ENCODE results near the gene TNFRSF17.

TNFRSF17 gene

DNA sequence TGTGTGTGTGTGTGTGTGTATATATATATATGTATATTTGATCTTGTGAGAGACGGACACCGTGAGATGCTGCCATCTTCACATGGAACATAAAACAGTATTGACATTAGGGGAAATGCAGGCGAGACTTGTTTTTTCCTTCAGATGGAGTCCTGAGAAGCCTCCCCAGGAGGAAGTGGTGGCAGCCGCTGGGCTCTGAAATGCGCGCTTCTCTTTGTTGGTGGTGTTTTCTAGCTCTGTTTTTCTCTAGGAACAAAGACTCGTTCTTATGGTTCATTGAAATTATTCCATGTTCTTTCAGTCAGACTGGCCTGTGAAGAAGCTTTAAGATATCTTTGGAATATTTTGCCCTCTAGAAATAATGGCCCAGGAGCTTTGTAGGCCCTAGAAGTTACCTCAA, 44.5 kb downstream of the TNFRSF17 start:
- DNase-seq (ENCODE audit: extremely low read depth, insufficient read length): no peak
- Histone ChIP-seq H3K4me3 (replicated peaks; ENCODE audit: low read depth, low read length) (no peak overlapping the region), H3K27me3 (replicated peaks; ENCODE audit: control insufficient read depth, insufficient read depth, low read length) (no peaks in the 10 kb centered on the region), H3K36me3 (ENCODE audit: control insufficient read depth, insufficient read depth, low read length) (peaks cover 6% of the 10 kb centered on the region)
- TF ChIP-seq, protein P1, sequence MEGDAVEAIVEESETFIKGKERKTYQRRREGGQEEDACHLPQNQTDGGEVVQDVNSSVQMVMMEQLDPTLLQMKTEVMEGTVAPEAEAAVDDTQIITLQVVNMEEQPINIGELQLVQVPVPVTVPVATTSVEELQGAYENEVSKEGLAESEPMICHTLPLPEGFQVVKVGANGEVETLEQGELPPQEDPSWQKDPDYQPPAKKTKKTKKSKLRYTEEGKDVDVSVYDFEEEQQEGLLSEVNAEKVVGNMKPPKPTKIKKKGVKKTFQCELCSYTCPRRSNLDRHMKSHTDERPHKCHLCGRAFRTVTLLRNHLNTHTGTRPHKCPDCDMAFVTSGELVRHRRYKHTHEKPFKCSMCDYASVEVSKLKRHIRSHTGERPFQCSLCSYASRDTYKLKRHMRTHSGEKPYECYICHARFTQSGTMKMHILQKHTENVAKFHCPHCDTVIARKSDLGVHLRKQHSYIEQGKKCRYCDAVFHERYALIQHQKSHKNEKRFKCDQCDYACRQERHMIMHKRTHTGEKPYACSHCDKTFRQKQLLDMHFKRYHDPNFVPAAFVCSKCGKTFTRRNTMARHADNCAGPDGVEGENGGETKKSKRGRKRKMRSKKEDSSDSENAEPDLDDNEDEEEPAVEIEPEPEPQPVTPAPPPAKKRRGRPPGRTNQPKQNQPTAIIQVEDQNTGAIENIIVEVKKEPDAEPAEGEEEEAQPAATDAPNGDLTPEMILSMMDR (IDR thresholded peaks at IDR 0.05; ENCODE audit: insufficient read depth, low read length, poor library complexity, severe bottlenecking): no peak

DNA sequence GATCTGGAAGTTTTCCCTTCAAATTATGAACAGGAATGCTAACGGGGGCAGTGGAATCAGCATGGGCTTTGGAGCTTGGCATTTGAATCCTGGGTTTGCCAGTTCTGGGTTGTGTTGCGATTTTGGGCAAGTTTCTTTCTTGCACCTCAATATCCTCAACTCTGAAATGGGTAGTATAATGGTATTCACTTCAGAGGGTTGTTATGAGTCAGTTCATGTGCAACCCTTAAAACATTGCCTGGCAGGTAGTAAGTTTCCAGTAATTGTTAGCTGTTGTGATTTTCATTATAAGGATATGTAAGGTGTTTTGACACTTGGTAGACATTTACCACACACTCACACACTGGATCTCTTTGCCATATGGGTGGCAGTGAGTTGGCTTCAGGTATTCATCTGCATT, 44.9 kb downstream of the TNFRSF17 start:
- no peak overlapping the region for H3K4me3 ChIP-seq (replicated peaks; ENCODE audit: low read depth, low read length)
- DNase-seq (ENCODE audit: extremely low read depth, insufficient read length): no peak
- H3K36me3 ChIP-seq (ENCODE audit: control insufficient read depth, insufficient read depth, low read length): peaks cover 6% of the 10 kb centered on the region
- H3K27me3 ChIP-seq (replicated peaks; ENCODE audit: control insufficient read depth, insufficient read depth, low read length): no peaks in the 10 kb centered on the region
- TF ChIP-seq, protein P1 (IDR thresholded peaks at IDR 0.05; ENCODE audit: insufficient read depth, low read length, poor library complexity, severe bottlenecking): no peak

DNA sequence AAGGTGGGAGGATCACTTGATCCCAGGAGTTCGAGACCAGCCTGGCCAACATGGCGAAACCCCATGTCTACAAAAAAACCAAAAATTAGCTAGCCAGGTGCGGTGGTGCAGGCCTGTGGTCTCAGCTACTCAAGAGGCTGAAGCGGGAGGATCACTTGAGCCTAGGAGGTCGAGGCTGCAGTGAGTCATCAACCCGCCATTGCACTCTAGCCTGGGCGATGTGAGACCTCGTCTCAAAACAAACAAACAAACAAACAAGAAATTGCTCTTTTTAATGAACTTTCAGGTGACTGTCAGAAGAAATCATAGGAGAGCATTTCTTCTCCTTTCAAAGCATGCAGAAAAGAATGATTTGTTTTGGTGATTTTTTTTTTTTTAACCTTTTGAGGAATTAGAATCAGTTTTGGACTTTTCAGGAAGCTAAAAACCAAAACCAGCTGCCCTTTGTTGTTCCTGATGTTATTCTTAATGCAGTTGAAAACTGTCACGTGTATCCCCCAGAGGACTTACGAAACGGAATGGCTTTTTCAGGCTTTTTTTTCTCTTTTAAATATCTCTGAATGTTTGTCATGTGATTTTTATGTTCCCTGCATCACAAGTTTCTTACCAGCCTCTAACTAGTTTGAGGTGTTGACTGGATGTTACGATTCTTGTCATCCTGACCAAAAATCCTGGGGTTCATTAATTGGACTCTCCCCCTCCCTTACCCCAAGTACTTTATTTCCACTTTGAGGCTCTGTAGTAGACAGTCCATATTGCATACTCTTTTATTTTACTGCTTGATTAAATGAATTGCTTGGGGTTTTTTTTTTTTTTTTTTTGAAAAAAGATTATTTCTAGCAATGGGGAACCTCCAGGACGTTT, 45.6 kb downstream of the TNFRSF17 start:
- TF ChIP-seq, protein P1 (IDR thresholded peaks at IDR 0.05; ENCODE audit: insufficient read depth, low read length, poor library complexity, severe bottlenecking): no peak
- no peak for DNase-seq (ENCODE audit: extremely low read depth, insufficient read length)
- Histone ChIP-seq H3K27me3 (replicated peaks; ENCODE audit: control insufficient read depth, insufficient read depth, low read length) (no peaks in the 10 kb centered on the region), H3K36me3 (ENCODE audit: control insufficient read depth, insufficient read depth, low read length) (peaks cover 4% of the 10 kb centered on the region), H3K4me3 (replicated peaks; ENCODE audit: low read depth, low read length) (no peak overlapping the region)

DNA sequence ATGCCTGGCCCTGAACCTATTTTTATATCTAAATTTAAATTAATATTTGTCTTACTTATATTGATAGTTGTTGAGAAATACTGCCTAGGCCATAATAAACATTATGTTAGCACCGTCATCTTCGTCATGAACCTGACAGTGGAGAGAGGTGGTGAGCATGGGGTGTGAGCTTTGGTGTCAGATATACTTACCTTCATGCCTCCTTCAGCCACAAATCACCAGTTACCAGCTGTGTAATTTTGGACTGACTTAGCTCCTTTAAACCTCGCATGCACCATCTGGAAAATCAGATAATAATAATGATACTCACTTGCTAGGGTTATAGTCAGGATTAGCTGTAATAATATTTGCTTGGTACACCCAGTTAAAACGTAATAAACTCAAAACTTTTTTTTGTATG, 46.6 kb downstream of the TNFRSF17 start:
- Histone ChIP-seq H3K36me3 (ENCODE audit: control insufficient read depth, insufficient read depth, low read length) (peaks cover 4% of the 10 kb centered on the region), H3K4me3 (replicated peaks; ENCODE audit: low read depth, low read length) (no peak overlapping the region), H3K27me3 (replicated peaks; ENCODE audit: control insufficient read depth, insufficient read depth, low read length) (no peaks in the 10 kb centered on the region)
- no peak for DNase-seq (ENCODE audit: extremely low read depth, insufficient read length)
- TF ChIP-seq, protein P1 (IDR thresholded peaks at IDR 0.05; ENCODE audit: insufficient read depth, low read length, poor library complexity, severe bottlenecking): no peak

DNA sequence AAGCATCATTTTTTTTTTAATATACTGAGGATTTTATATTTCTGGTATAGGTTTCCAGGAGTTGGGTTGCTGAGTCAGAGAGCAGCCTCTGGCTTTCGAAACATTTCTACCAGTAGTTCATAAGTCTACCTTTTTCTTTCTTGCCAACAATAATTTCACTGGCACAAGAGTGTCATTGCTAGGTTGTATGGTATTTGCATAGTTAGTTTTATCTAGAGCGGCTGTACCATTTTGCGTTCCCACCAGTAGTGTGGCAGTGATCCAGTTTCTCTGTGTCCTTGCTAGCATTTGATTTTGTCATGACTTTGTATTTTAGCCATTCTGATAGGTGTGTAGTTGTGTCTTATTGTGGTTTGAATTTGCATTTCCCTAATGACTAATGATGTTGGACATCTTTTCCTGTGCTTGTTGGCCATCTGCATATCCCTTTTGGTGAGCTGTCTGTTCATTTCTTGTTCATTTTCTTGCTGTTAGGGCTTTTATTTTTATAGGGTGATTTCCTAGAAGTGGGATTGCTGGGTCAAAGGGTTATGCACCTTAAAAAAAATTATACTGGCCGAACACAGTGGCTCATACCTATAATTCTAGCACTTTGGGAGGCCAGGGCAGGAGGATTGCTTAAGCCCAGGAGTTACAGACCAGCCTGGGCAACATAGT, 51.4 kb downstream of the TNFRSF17 start:
- H3K27me3 ChIP-seq (replicated peaks; ENCODE audit: control insufficient read depth, insufficient read depth, low read length): no peaks in the 10 kb centered on the region
- no peak for DNase-seq (ENCODE audit: extremely low read depth, insufficient read length)
- H3K4me3 ChIP-seq (replicated peaks; ENCODE audit: low read depth, low read length): no peak overlapping the region
- TF ChIP-seq, protein P1 (IDR thresholded peaks at IDR 0.05; ENCODE audit: insufficient read depth, low read length, poor library complexity, severe bottlenecking): no peak
- no peaks in the 10 kb centered on the region; the same call in 1 of the 2 replicates for H3K36me3 ChIP-seq (ENCODE audit: control insufficient read depth, insufficient read depth, low read length)
